Endothelial cell of umbilical vein (primary cell): ENCODE results near the gene ADCYAP1. TPM values are rescaled to one million over a fixed set of nuclear protein-coding genes. Genes with fewer than 3 reads are reported as not detected.
A peak's percentile ranks its signal among the peaks of the same experiment; 100 is the strongest.

Experiments
- BruUV-seq: library from RNA; stranded (reverse); fragments of 400-500 nt; replicated peaks from 2 replicates; lab custom pipeline; 2021; lab: Mats Ljungman, UMichigan
- CTCF ChIA-PET: fragments of 300-600, 350-600 bp; sonication (Branson Sonifier 250); formaldehyde crosslinking; loops from one replicate; lab custom pipeline; 2021; ENCODE audit warnings: antibody characterized with exemption, inconsistent platforms; lab: Charles Lee
- POLR2A ChIA-PET: fragments of 300-600, 350-600 bp; sonication (Branson Sonifier 250); formaldehyde crosslinking; loops from one replicate; lab custom pipeline; 2021; ENCODE audit warnings: antibody characterized with exemption, inconsistent platforms; lab: Charles Lee
- DNase-seq: peaks from one replicate; pipeline ENCODE4 v3.0.0-alpha.2; 2011; ENCODE audit warnings: low read depth, low spot score
- FAIRE-seq: peaks from 2 replicates; lab custom pipeline; 2011; peaks lifted over from hg19 to GRCh38; lab: Jason Lieb, UNC
- H2AFZ ChIP-seq: 2 replicates; pipeline ENCODE4 v1.6.0; 2012; ENCODE audit warnings: low read depth, low read length, control low read depth, inconsistent platforms
- H3K27ac ChIP-seq: 2 replicates; pipeline ENCODE4 v1.5.1; 2011; ENCODE audit warnings: low read depth, mild to moderate bottlenecking, control low read depth, low read length, moderate library complexity; ENCODE audit not compliant: insufficient read depth
- H3K27me3 ChIP-seq, 2 experiments: 2 replicates each; pipeline versions ENCODE4 v1.6.0 to v1.6.1; 2011; ENCODE audit warnings: low read length in 2 of 2, mixed read lengths in 1 of 2; ENCODE audit not compliant: control insufficient read depth in 2 of 2, insufficient read depth in 2 of 2
- H3K36me3 ChIP-seq, 2 experiments: 2 replicates in 1 of 2; 3 replicates in 1 of 2; pipeline ENCODE4 v1.5.1; 2011; ENCODE audit warnings: low read length in 2 of 2, mild to moderate bottlenecking in 1 of 2, moderate library complexity in 1 of 2; ENCODE audit not compliant: control insufficient read depth in 2 of 2, insufficient read depth in 2 of 2; ENCODE audit errors: extremely low read depth in 1 of 2
- H3K4me1 ChIP-seq: 3 replicates; pipeline ENCODE4 v1.5.1; 2011; ENCODE audit warnings: mild to moderate bottlenecking, low read length; ENCODE audit not compliant: control insufficient read depth, insufficient read depth; ENCODE audit errors: extremely low read depth
- H3K4me2 ChIP-seq: 2 replicates; pipeline ENCODE4 v1.6.1; 2011; ENCODE audit warnings: low read length, control low read depth, mixed read lengths; ENCODE audit not compliant: insufficient read depth
- H3K4me3 ChIP-seq, 3 experiments: fragments of 200-600 bp in 1 of 3; sonication (generic), shearing (Covaris generic) in 1 of 3; replicated peaks in 1 of 3; 2 replicates each; pipeline ENCODE4 v1.5.1; 2011 to 2016; ENCODE audit warnings: control low read depth in 3 of 3, low read length in 3 of 3, mild to moderate bottlenecking in 2 of 3, inconsistent platforms in 1 of 3, low read depth in 1 of 3, moderate library complexity in 1 of 3; ENCODE audit not compliant: insufficient read depth in 1 of 3
- H3K79me2 ChIP-seq: 2 replicates; pipeline ENCODE4 v1.6.0; 2012; ENCODE audit warnings: low read length, inconsistent platforms; ENCODE audit not compliant: control insufficient read depth, insufficient read depth
- H3K9ac ChIP-seq: replicated peaks from 2 replicates; pipeline ENCODE3; 2011; ENCODE audit warnings: low read length, control low read depth; ENCODE audit not compliant: insufficient read depth; ENCODE audit errors: extremely low read depth
- H3K9me1 ChIP-seq: replicated peaks from 3 replicates; pipeline ENCODE4 v1.6.0; 2011; ENCODE audit warnings: mild to moderate bottlenecking, low read length; ENCODE audit not compliant: control insufficient read depth, insufficient read depth; ENCODE audit errors: extremely low read depth
- H3K9me3 ChIP-seq: replicated peaks from 2 replicates; pipeline ENCODE4 v1.5.1; 2012; ENCODE audit warnings: low read length, inconsistent platforms; ENCODE audit not compliant: control insufficient read depth, insufficient read depth
- H4K20me1 ChIP-seq: replicated peaks from 2 replicates; pipeline ENCODE3; 2011; ENCODE audit warnings: mild to moderate bottlenecking, low read length; ENCODE audit not compliant: control insufficient read depth, insufficient read depth; ENCODE audit errors: extremely low read depth
- EZH2 ChIP-seq: IDR thresholded peaks from 2 replicates; pipeline ENCODE4 v1.6.1; 2012; ENCODE audit warnings: borderline replicate concordance, low read depth, mild to moderate bottlenecking, moderate library complexity, low read length, inconsistent platforms; ENCODE audit not compliant: severe bottlenecking
- FOS ChIP-seq: IDR thresholded peaks from 2 replicates; pipeline ENCODE4 v1.6.1; 2011; ENCODE audit warnings: mild to moderate bottlenecking, low read length, moderate library complexity, borderline replicate concordance; ENCODE audit not compliant: insufficient read depth
- GATA2 ChIP-seq: IDR thresholded peaks from 2 replicates; pipeline ENCODE4 v1.7.0; 2011; ENCODE audit warnings: low read depth, mild to moderate bottlenecking, moderate library complexity, mixed read lengths, low read length; ENCODE audit not compliant: insufficient read length, insufficient read depth
- dilution Hi-C: fragments of 300-500 bp; cut with MboI; formaldehyde crosslinking; loops from one replicate; pipeline ENCODE4 v1.15.0; 2019; ENCODE audit warnings: low sequenced_read_pairs; ENCODE audit not compliant: extremely low pct_ligation_motif_present
- intact Hi-C: fragments of 100-400 bp; cut with micrococcal nuclease; formaldehyde crosslinking; loops from one replicate; pipeline ENCODE4 v1.10.0; 2022
- polyA plus RNA-seq, 4 experiments: library from polyadenylated mRNA; depleted of rRNA in 3 of 4; stranded (reverse) in 3 of 4; unstranded in 1 of 4; fragments of >200 nt; gene quantifications; 2 replicates each; pipeline versions ENCODE4 v1.2.1 to v1.2.3, GENCODE V29; 2011 to 2012; ENCODE audit warnings: missing spikeins in 1 of 4
- total RNA-seq: library from RNA; stranded (reverse); gene quantifications from 2 replicates; pipeline ENCODE4 v1.2.3, GENCODE V29; 2021

Gene ADCYAP1
- total and polyA plus RNA-seq, 2 donors (not counting 3 experiments of a cell fraction or from before 2014, with no cell fraction given), result not detected

- ChIA-PET CTCF (interaction anchor here (2.6 kb wide), 1 partner anchor 53 kb away, joined by 6 read pairs; no protein-coding TSS in a partner anchor), POLR2A (no interaction called here)
- dilution Hi-C loops, result no loop called here
- Histone ChIP-seq H3K9me3 (no peaks in the 10 kb centered on the region), H3K4me1 (peaks cover 7% of the 10 kb centered on the region), H3K4me2 (peak overlapping the region; percentile 67), H4K20me1 (no peaks in the 10 kb centered on the region), H3K4me3 (peak overlapping the region in 2 of 3 experiments; percentile 14 to 30), H3K9ac (no peak overlapping the region), H2AFZ (no peak overlapping the region), H3K27me3 (peaks cover 67 to 98% of the 10 kb centered on the region in 2 experiments), H3K79me2 (no peaks in the 10 kb centered on the region), H3K9me1 (no peaks in the 10 kb centered on the region), H3K27ac (no peak overlapping the region), H3K36me3 (no peaks in the 10 kb centered on the region)
- BruUV-seq, result no TSS peak
- TF ChIP-seq GATA2 (no peak), EZH2 (peak; percentile 13)
- DNase-seq, result no peak
- intact Hi-C loops, result no loop called here
- no peak for FAIRE-seq
Measured at GRCh38 chr18:907885-908757, 3.5 kb downstream of the ADCYAP1 start.

GRCh38 chr18:908758-909724, 4.4 kb downstream of the ADCYAP1 start:
- peak; percentile 59 for FAIRE-seq
- CTCF ChIA-PET, result interaction anchor here (2.6 kb wide), 1 partner anchor 53 kb away, joined by 6 read pairs; no protein-coding TSS in a partner anchor
- no peak for TF ChIP-seq FOS
- peak; percentile 89 for TF ChIP-seq EZH2

More at GRCh38 chr18:908758-909724, 4.4 kb downstream of the ADCYAP1 start:
- Histone ChIP-seq H3K9me3 (no peaks in the 10 kb centered on the region), H3K4me1 (peaks cover 7% of the 10 kb centered on the region), H3K79me2 (no peaks in the 10 kb centered on the region), H3K27me3 (peaks cover 64 to 93% of the 10 kb centered on the region in 2 experiments), H3K27ac (no peak overlapping the region), H4K20me1 (no peaks in the 10 kb centered on the region), H3K4me3 (peak overlapping the region in 1 of 3 experiments; percentile 30), H2AFZ (no peak overlapping the region), H3K4me2 (peak overlapping the region; percentile 67), H3K36me3 (no peaks in the 10 kb centered on the region), H3K9ac (no peak overlapping the region), H3K9me1 (no peaks in the 10 kb centered on the region)
- intact Hi-C loops, result no loop called here
- POLR2A ChIA-PET, result no interaction called here
- no peak for DNase-seq
- BruUV-seq, result no TSS peak
- dilution Hi-C loops, result no loop called here
